Brain microvascular endothelial cell (primary cell): ENCODE measurements around the gene OXER1.

Experiments used
- DNase-seq: peaks from one replicate; pipeline ENCODE4 v3.0.0-alpha.2; 2020
- H3K27ac ChIP-seq: fragments of 250-450 bp; sonication (Bioruptor Pico); 2 replicates; pipeline ENCODE4 v1.5.1; 2020; ENCODE audit warnings: mild to moderate bottlenecking, moderate library complexity
- H3K27me3 ChIP-seq: fragments of 250-450 bp; sonication (Bioruptor Pico); replicated peaks from 2 replicates; pipeline ENCODE4 v1.5.1; 2020; ENCODE audit warnings: mild to moderate bottlenecking
- H3K36me3 ChIP-seq: fragments of 250-450 bp; sonication (Bioruptor Pico); replicated peaks from 2 replicates; pipeline ENCODE4 v1.5.1; 2020; ENCODE audit warnings: mild to moderate bottlenecking
- H3K4me3 ChIP-seq: 2 replicates; pipeline ENCODE4 v1.5.1; 2011; ENCODE audit warnings: low read depth, mild to moderate bottlenecking, control low read depth, low read length, moderate library complexity
- in situ Hi-C: cut with HindIII; loops from 2 replicates; pipeline ENCODE4 v1.10.0; 2017; ENCODE audit warnings: low sequenced_read_pairs, low pct_ligation_motif_present
- TF ChIP-seq, protein P1 (sequence below): IDR thresholded peaks from 2 replicates; pipeline ENCODE4 v1.5.1; 2011; ENCODE audit warnings: low read depth, mild to moderate bottlenecking, moderate library complexity, low read length, control low read depth, inconsistent platforms; ENCODE audit errors: missing control alignments

OXER1 gene, protein sequence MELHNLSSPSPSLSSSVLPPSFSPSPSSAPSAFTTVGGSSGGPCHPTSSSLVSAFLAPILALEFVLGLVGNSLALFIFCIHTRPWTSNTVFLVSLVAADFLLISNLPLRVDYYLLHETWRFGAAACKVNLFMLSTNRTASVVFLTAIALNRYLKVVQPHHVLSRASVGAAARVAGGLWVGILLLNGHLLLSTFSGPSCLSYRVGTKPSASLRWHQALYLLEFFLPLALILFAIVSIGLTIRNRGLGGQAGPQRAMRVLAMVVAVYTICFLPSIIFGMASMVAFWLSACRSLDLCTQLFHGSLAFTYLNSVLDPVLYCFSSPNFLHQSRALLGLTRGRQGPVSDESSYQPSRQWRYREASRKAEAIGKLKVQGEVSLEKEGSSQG

DNA sequence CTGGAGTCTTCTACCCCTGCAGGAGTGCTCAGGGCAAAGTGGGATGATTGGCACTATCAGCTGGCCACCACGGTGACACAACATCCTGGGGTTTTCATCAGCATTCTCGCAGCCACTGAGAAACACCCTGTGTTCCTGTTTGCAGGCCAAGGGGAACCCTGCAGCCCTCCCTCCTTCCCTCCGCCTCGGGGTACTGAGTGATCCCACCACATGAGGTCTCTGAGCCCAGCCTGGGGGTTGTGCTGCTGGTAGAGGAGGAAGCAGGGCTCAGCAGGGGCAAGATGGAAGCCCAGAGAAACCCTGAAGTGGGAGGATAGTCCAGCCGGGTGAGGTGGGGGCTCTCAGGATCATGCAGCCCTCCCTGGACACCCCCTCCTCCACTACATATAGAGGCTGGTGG, at the start of gene OXER1:
OXER1 (minus strand) TSS at position 40 of the 400 bp plus-strand sequence. CDS start 73 bp downstream, outside the sequence.
- no peaks in the 10 kb centered on the region for H3K27me3 ChIP-seq
- in situ Hi-C loops: no loop called here
- H3K36me3 ChIP-seq: no peaks in the 10 kb centered on the region

GRCh38 chr2:42812899-42813479, 49.1 kb upstream of the OXER1 start:
- peak; percentile 45 for DNase-seq
- H3K36me3 ChIP-seq: no peaks in the 10 kb centered on the region
- in situ Hi-C loops: no loop called here
- H3K27me3 ChIP-seq: no peaks in the 10 kb centered on the region
- TF ChIP-seq, protein P1, sequence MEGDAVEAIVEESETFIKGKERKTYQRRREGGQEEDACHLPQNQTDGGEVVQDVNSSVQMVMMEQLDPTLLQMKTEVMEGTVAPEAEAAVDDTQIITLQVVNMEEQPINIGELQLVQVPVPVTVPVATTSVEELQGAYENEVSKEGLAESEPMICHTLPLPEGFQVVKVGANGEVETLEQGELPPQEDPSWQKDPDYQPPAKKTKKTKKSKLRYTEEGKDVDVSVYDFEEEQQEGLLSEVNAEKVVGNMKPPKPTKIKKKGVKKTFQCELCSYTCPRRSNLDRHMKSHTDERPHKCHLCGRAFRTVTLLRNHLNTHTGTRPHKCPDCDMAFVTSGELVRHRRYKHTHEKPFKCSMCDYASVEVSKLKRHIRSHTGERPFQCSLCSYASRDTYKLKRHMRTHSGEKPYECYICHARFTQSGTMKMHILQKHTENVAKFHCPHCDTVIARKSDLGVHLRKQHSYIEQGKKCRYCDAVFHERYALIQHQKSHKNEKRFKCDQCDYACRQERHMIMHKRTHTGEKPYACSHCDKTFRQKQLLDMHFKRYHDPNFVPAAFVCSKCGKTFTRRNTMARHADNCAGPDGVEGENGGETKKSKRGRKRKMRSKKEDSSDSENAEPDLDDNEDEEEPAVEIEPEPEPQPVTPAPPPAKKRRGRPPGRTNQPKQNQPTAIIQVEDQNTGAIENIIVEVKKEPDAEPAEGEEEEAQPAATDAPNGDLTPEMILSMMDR: peak; percentile 59
- no peak overlapping the region for H3K4me3 ChIP-seq
- H3K27ac ChIP-seq: no peak overlapping the region

More for the DNA sequence above, at the start of gene OXER1:
- TF ChIP-seq, protein P1: no peak
- H3K4me3 ChIP-seq: no peak within 1 kb of the TSS
- DNase-seq: no peak
- no peak within 1 kb of the TSS for H3K27ac ChIP-seq

GRCh38 chr2:42810971-42811811, 47.3 kb upstream of the OXER1 start:
- in situ Hi-C loops: no loop called here
- peak; percentile 15 for DNase-seq

GRCh38 chr2:42810121-42810970, 46.4 kb upstream of the OXER1 start:
- no peaks in the 10 kb centered on the region for H3K27me3 ChIP-seq

More at GRCh38 chr2:42810971-42811811, 47.3 kb upstream of the OXER1 start:
- TF ChIP-seq, protein P1: no peak
- Histone ChIP-seq H3K36me3 (no peaks in the 10 kb centered on the region), H3K27me3 (no peaks in the 10 kb centered on the region), H3K27ac (peak overlapping the region; percentile 97), H3K4me3 (peak overlapping the region; percentile 63)

DNA sequence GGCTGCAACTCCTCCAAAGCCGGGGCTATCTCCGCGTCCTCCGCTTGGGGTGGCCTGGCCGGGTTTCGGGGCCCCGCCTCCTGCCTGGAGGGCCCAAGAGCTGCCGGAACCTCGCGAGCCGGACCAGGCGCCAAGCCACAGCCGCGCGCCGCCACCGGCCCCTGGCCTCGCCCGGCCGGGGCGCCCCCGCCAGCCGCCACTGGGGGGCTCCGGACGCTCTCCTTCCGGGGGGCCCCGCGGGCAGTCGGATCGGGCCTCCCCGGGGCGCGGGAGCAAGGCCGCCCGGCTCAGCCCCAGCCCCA, 45.8 kb upstream of the OXER1 start:
- in situ Hi-C loops: no loop called here
- H3K27me3 ChIP-seq: no peaks in the 10 kb centered on the region
- H3K27ac ChIP-seq: peak overlapping the region; percentile 97
- TF ChIP-seq, protein P1: peak; percentile 40
- H3K4me3 ChIP-seq: peak overlapping the region; percentile 63
- peak; percentile 76 for DNase-seq
- no peaks in the 10 kb centered on the region for H3K36me3 ChIP-seq

More at GRCh38 chr2:42810121-42810970, 46.4 kb upstream of the OXER1 start:
- TF ChIP-seq, protein P1: peak; percentile 24
- Histone ChIP-seq H3K36me3 (no peaks in the 10 kb centered on the region), H3K4me3 (peak overlapping the region; percentile 63), H3K27ac (peak overlapping the region; percentile 97)
- in situ Hi-C loops: no loop called here
- peak; percentile 94 for DNase-seq
